PC-9 (cell line): ENCODE data around the gene PDE4D. TPM values are rescaled to one million over a fixed set of nuclear protein-coding genes. Genes with fewer than 3 reads are reported as not detected.

Experiments
- BruUV-seq: library from RNA; stranded (reverse); fragments of 400-500 nt; replicated peaks from 2 replicates; lab custom pipeline; 2021; lab: Mats Ljungman, UMichigan
- CTCF ChIA-PET: fragments of 300-600 bp; sonication (Branson Sonifier 250); formaldehyde crosslinking; loops from one replicate; lab custom pipeline; 2022; ENCODE audit warnings: antibody characterized with exemption; lab: Charles Lee
- POLR2A ChIA-PET: fragments of 300-600 bp; sonication (Branson Sonifier 250); formaldehyde crosslinking; loops from one replicate; lab custom pipeline; 2022; ENCODE audit warnings: antibody characterized with exemption; ENCODE audit not compliant: unreplicated experiment; lab: Charles Lee
- DNase-seq, 2 experiments: peaks; one replicate each; pipeline versions ENCODE4 v3.0.0 to v3.0.0-alpha.2; 2015 to 2022; ENCODE audit warnings: mixed read lengths in 1 of 2
- H2AFZ ChIP-seq: fragments of 200-600 bp; sonication (generic); 2 replicates; pipeline ENCODE4 v1.8.1; 2017; ENCODE audit warnings: antibody characterized with exemption
- H3F3A ChIP-seq: fragments of 200-600 bp; sonication (generic); 2 replicates; pipeline ENCODE4 v1.8.1; 2017; ENCODE audit warnings: antibody characterized with exemption, mild to moderate bottlenecking, low read depth; ENCODE audit not compliant: insufficient read depth
- H3K27ac ChIP-seq: fragments of 200-600 bp; sonication (generic); 2 replicates; pipeline ENCODE4 v1.6.1; 2016; ENCODE audit warnings: mixed run types
- H3K27me3 ChIP-seq: fragments of 200-600 bp; sonication (generic); 2 replicates; pipeline ENCODE4 v1.6.1; 2016; ENCODE audit warnings: low read depth, mixed run types; ENCODE audit not compliant: insufficient read depth
- H3K36me3 ChIP-seq: fragments of 200-600 bp; sonication (generic); 2 replicates; pipeline ENCODE4 v1.6.1; 2016; ENCODE audit warnings: low read depth, mixed run types
- H3K4me1 ChIP-seq: fragments of 200-600 bp; sonication (generic); replicated peaks from 2 replicates; pipeline ENCODE4 v1.6.1; 2016; ENCODE audit warnings: mixed run types; ENCODE audit not compliant: insufficient read depth
- H3K4me2 ChIP-seq: fragments of 200-600 bp; sonication (generic); 2 replicates; pipeline ENCODE4 v1.6.1; 2017; ENCODE audit warnings: mixed run types
- H3K4me3 ChIP-seq: fragments of 200-600 bp; sonication (generic); 2 replicates; pipeline ENCODE4 v1.6.1; 2016; ENCODE audit warnings: mixed run types
- H3K79me2 ChIP-seq: fragments of 200-600 bp; sonication (generic); 2 replicates; pipeline ENCODE4 v1.6.1; 2017; ENCODE audit warnings: low read depth, mixed run types
- H3K9me2 ChIP-seq: fragments of 200-600 bp; sonication (generic); 2 replicates; pipeline ENCODE4 v1.8.1; 2017; ENCODE audit warnings: mild to moderate bottlenecking; ENCODE audit not compliant: insufficient read depth
- H3K9me3 ChIP-seq: fragments of 200-600 bp; sonication (generic); 2 replicates; pipeline ENCODE4 v1.8.1; 2016; ENCODE audit warnings: low read depth; ENCODE audit not compliant: insufficient read depth
- H4K20me1 ChIP-seq: fragments of 200-600 bp; sonication (generic); 2 replicates; pipeline ENCODE4 v1.8.1; 2017; ENCODE audit not compliant: insufficient read depth
- EZH2 ChIP-seq: fragments of 200-600 bp; sonication (generic); IDR thresholded peaks from 2 replicates; pipeline ENCODE4 v1.8.0; 2017; ENCODE audit warnings: antibody characterized with exemption, low read depth
- intact Hi-C: fragments of 100-400 bp; cut with micrococcal nuclease; formaldehyde crosslinking; loops from one replicate; pipeline ENCODE4 v1.10.0; 2022; ENCODE audit not compliant: unreplicated experiment
- total RNA-seq: library from RNA; stranded (reverse); gene quantifications from 2 replicates; pipeline ENCODE4 v1.2.3, GENCODE V29; 2021
- TF ChIP-seq, protein P1 (sequence below): fragments of 200-600 bp; sonication (generic); conservative IDR thresholded peaks from 2 replicates; pipeline ENCODE4 v1.6.1; 2017; ENCODE audit warnings: mixed run types, antibody characterized with exemption, mild to moderate bottlenecking, moderate library complexity

The PDE4D gene
- total RNA-seq, 1 experiment from 2014 or later, result 9.8 TPM

GRCh38 chr5:59777028-59777427, 116.5 kb downstream of the PDE4D start:
- Histone ChIP-seq H3K36me3 (no peaks in the 10 kb centered on the region), H3K79me2 (no peaks in the 10 kb centered on the region), H3F3A (no peaks in the 10 kb centered on the region), H2AFZ (no peak overlapping the region), H4K20me1 (no peaks in the 10 kb centered on the region), H3K27me3 (no peaks in the 10 kb centered on the region), H3K4me3 (no peak overlapping the region), H3K9me3 (no peaks in the 10 kb centered on the region), H3K9me2 (no peaks in the 10 kb centered on the region), H3K4me2 (no peak overlapping the region), H3K4me1 (peaks cover 18% of the 10 kb centered on the region), H3K27ac (no peak overlapping the region)
- BruUV-seq, result no TSS peak
- no peak for DNase-seq
- TF ChIP-seq, protein P1, sequence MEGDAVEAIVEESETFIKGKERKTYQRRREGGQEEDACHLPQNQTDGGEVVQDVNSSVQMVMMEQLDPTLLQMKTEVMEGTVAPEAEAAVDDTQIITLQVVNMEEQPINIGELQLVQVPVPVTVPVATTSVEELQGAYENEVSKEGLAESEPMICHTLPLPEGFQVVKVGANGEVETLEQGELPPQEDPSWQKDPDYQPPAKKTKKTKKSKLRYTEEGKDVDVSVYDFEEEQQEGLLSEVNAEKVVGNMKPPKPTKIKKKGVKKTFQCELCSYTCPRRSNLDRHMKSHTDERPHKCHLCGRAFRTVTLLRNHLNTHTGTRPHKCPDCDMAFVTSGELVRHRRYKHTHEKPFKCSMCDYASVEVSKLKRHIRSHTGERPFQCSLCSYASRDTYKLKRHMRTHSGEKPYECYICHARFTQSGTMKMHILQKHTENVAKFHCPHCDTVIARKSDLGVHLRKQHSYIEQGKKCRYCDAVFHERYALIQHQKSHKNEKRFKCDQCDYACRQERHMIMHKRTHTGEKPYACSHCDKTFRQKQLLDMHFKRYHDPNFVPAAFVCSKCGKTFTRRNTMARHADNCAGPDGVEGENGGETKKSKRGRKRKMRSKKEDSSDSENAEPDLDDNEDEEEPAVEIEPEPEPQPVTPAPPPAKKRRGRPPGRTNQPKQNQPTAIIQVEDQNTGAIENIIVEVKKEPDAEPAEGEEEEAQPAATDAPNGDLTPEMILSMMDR, result no peak
- TF ChIP-seq EZH2, result no peak
- ChIA-PET POLR2A (interaction anchor here (0.7 kb wide), 1 partner anchor 18 kb away, joined by 3 read pairs; no protein-coding TSS in a partner anchor), CTCF (no interaction called here)
- intact Hi-C loops, result no loop called here

DNA sequence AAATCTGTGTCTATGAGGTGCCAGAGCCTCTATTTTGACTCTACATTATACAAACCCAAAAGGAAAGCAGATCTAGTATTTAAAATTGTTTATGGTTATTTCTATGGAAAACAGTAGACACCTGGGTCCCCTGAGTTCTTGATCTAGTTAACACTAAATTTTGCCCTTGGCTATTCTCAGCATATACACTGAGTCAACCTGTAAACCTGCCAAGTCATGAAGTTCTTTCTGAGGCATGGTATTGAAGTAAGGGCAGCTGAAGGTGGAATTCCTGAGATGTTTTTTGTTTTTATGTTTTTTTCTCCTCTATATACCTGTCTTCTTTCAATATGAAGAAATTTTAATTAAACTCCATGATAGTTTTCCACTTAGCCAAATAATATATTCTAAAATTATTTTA, 120.2 kb downstream of the PDE4D start:
- ChIA-PET CTCF (no interaction called here), POLR2A (no interaction called here)
- Histone ChIP-seq H3K27me3 (no peaks in the 10 kb centered on the region), H3K4me2 (peak overlapping the region; percentile 41; the same call in 1 of the 2 replicates), H4K20me1 (no peaks in the 10 kb centered on the region), H3K4me3 (no peak overlapping the region), H3K79me2 (peaks cover 6% of the 10 kb centered on the region), H3K36me3 (no peaks in the 10 kb centered on the region), H3K9me3 (no peaks in the 10 kb centered on the region), H3F3A (peaks cover 12% of the 10 kb centered on the region), H2AFZ (no peak overlapping the region), H3K9me2 (no peaks in the 10 kb centered on the region), H3K4me1 (peaks cover 33% of the 10 kb centered on the region), H3K27ac (peak overlapping the region; percentile 46)
- BruUV-seq, result no TSS peak
- no peak for TF ChIP-seq EZH2
- TF ChIP-seq, protein P1, result no peak
- intact Hi-C loops, result no loop called here
- DNase-seq, result peak; percentile 30 to 86

- H2AFZ ChIP-seq, result no peak overlapping the region
- ChIA-PET CTCF (interaction anchor here (0.5 kb wide), 1 partner anchor 17 kb away, joined by 3 read pairs; no protein-coding TSS in a partner anchor), POLR2A (interaction anchor here (0.5 to 0.7 kb wide), 2 partner anchors 18 to 546 kb away, joined by 4 to 6 read pairs; no protein-coding TSS in a partner anchor)
- peak overlapping the region; percentile 46 for H3K27ac ChIP-seq
- DNase-seq, result no peak
- H3K9me3 ChIP-seq, result no peaks in the 10 kb centered on the region
- no peaks in the 10 kb centered on the region for H3K36me3 ChIP-seq
- intact Hi-C loops, result no loop called here
- no peaks in the 10 kb centered on the region for H3K9me2 ChIP-seq
- H3K4me3 ChIP-seq, result no peak overlapping the region
- peak overlapping the region; percentile 41; the same call in 1 of the 2 replicates for H3K4me2 ChIP-seq
- H3K4me1 ChIP-seq, result peaks cover 33% of the 10 kb centered on the region
- no TSS peak for BruUV-seq
- peaks cover 12% of the 10 kb centered on the region for H3F3A ChIP-seq
- peaks cover 10% of the 10 kb centered on the region for H3K79me2 ChIP-seq
- no peak for TF ChIP-seq EZH2
- TF ChIP-seq, protein P1, result no peak
- H4K20me1 ChIP-seq, result no peaks in the 10 kb centered on the region
- no peaks in the 10 kb centered on the region for H3K27me3 ChIP-seq
Observed at GRCh38 chr5:59772757-59773156, 120.8 kb downstream of the PDE4D start.
